Glutamatergic neuron (in vitro differentiated cells): ENCODE results near the gene IRF5. TPM values are rescaled to one million over a fixed set of nuclear protein-coding genes. Genes with fewer than 3 reads are reported as not detected.
A peak's percentile ranks its signal among the peaks of the same experiment; 100 is the strongest.

Experiments
- DNase-seq: peaks from one replicate; pipeline ENCODE4 v3.0.0; 2022
- H3K27ac Mint-ChIP-seq: one replicate; pipeline ENCODE4 v1.8.0; 2020; ENCODE audit warnings: mild to moderate bottlenecking, mixed read lengths, inconsistent platforms; ENCODE audit not compliant: unreplicated experiment
- H3K27me3 Mint-ChIP-seq: one replicate; pipeline ENCODE4 v1.8.0; 2020; ENCODE audit warnings: mild to moderate bottlenecking, moderate library complexity, mixed read lengths, inconsistent platforms; ENCODE audit not compliant: unreplicated experiment
- H3K36me3 Mint-ChIP-seq: one replicate; pipeline ENCODE4 v1.8.0; 2020; ENCODE audit warnings: mild to moderate bottlenecking, mixed read lengths, inconsistent platforms; ENCODE audit not compliant: unreplicated experiment
- H3K4me1 Mint-ChIP-seq: one replicate; pipeline ENCODE4 v1.8.0; 2020; ENCODE audit warnings: mild to moderate bottlenecking, low read depth, mixed read lengths, inconsistent platforms; ENCODE audit not compliant: unreplicated experiment
- H3K4me3 Mint-ChIP-seq: one replicate; pipeline ENCODE4 v1.8.0; 2020; ENCODE audit warnings: mild to moderate bottlenecking, mixed read lengths, inconsistent platforms; ENCODE audit not compliant: unreplicated experiment
- H3K9me3 Mint-ChIP-seq: one replicate; pipeline ENCODE4 v1.8.0; 2020; ENCODE audit warnings: mild to moderate bottlenecking, moderate library complexity, mixed read lengths, inconsistent platforms; ENCODE audit not compliant: unreplicated experiment
- long read RNA-seq: library from polyadenylated mRNA; unstranded; transcript quantifications from one replicate; pipeline ENCODE4 v2.0.0, GENCODE V29; 2020; ENCODE audit not compliant: unreplicated experiment
- total RNA-seq: library from RNA; stranded (reverse); fragmentation: NEBNext Ultra II Directional; extraction: Animal tissue kit (Norgen Biotek cat#: 25700); gene quantifications from one replicate; pipeline ENCODE4 v1.2.1, GENCODE V29; 2021; ENCODE audit not compliant: unreplicated experiment
- TF ChIP-seq, protein P1 (sequence below): fragments of 200-600 bp; sonication (generic); IDR thresholded peaks from one replicate; pipeline ENCODE4 v1.5.0; 2021; ENCODE audit not compliant: partially characterized antibody, unreplicated experiment

The IRF5 gene, protein sequence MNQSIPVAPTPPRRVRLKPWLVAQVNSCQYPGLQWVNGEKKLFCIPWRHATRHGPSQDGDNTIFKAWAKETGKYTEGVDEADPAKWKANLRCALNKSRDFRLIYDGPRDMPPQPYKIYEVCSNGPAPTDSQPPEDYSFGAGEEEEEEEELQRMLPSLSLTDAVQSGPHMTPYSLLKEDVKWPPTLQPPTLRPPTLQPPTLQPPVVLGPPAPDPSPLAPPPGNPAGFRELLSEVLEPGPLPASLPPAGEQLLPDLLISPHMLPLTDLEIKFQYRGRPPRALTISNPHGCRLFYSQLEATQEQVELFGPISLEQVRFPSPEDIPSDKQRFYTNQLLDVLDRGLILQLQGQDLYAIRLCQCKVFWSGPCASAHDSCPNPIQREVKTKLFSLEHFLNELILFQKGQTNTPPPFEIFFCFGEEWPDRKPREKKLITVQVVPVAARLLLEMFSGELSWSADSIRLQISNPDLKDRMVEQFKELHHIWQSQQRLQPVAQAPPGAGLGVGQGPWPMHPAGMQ
- not detected for total RNA-seq
- long read RNA-seq = 0 reads

DNA sequence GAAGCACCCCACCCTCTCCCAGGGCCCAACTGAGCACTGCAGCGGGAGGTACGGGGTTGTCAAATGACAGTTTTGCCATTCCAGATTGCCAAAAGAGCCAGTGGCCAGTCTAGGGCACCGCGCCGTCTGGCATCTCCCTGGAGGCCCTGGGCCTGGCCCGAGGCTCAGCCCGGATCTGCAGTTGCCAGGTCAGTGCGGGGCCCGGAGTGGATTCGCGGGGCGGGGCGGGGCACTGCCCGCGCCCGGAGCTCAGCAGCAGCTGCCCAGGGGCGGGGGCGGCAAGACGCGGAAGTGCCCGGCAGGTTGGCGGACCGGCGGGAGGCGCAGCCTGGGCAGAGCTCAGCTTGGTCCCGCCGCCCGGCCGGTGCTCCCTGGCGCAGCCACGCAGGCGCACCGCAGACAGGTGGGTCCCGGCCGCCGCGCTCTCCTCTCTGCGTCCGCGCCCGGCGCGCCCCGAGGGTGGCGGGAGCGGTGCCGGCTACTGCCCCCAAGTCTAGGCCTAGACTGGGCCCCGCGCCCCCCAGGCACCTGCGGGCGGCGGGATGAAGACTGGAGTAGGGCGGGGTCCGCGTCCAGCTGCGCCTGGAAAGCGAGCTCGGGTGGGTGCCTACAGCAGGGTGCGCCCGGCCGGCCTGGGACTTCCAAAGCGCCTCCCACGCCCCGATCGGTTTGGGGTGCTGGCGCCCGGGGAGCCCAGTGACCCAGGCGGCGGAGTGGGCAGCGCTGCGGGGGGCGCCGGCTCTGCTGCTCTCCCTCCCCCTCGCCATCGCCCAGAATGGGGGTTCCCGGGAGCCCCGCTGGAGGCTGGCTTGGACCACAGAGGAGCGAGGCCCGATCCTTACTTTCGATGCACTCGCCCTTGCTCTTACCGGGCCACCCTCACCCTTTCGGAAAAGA, at the start of gene IRF5:
TSS of gene IRF5 (plus strand) at position 281 of the 897 bp plus-strand sequence. CDS start 4,155 bp downstream, outside the sequence.
- no peak within 1 kb of the TSS for H3K27ac Mint-ChIP-seq
- H3K4me1 Mint-ChIP-seq = peaks cover 12% of the 10 kb centered on the region
- TF ChIP-seq, protein P1, sequence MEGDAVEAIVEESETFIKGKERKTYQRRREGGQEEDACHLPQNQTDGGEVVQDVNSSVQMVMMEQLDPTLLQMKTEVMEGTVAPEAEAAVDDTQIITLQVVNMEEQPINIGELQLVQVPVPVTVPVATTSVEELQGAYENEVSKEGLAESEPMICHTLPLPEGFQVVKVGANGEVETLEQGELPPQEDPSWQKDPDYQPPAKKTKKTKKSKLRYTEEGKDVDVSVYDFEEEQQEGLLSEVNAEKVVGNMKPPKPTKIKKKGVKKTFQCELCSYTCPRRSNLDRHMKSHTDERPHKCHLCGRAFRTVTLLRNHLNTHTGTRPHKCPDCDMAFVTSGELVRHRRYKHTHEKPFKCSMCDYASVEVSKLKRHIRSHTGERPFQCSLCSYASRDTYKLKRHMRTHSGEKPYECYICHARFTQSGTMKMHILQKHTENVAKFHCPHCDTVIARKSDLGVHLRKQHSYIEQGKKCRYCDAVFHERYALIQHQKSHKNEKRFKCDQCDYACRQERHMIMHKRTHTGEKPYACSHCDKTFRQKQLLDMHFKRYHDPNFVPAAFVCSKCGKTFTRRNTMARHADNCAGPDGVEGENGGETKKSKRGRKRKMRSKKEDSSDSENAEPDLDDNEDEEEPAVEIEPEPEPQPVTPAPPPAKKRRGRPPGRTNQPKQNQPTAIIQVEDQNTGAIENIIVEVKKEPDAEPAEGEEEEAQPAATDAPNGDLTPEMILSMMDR = no peak
- peaks cover 19% of the 10 kb centered on the region for H3K27me3 Mint-ChIP-seq
- DNase-seq = no peak
- peaks cover 5% of the 10 kb centered on the region for H3K36me3 Mint-ChIP-seq
- peak within 1 kb of the TSS; percentile 77 for H3K4me3 Mint-ChIP-seq
- peaks cover 6% of the 10 kb centered on the region for H3K9me3 Mint-ChIP-seq

DNA sequence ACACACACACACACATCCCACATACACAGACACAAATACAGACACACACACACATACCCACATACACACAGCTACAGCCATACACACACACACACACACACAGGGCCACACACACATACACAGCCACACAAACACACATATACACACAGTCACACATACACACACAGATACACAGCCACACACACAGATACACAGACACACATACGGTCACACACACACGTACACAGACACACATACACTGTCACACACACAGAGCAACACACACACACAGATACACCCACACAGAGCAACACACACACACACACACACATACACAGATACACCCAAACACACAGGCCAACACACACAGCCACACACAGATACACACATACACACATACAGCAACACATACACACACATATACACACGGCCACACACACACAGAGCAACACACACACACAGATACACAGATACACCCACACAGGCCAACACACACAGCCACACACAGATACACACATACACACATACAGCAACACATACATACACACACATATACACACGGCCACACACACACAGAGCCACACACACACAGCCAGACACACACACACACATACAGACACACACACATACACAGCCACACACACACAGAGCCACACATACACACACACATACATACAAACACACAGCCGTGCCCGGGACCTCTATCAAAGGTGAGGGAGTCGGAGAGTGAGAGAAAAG, 49.5 kb upstream of the IRF5 start:
- H3K27ac Mint-ChIP-seq = no peak overlapping the region
- no peaks in the 10 kb centered on the region for H3K36me3 Mint-ChIP-seq
- no peaks in the 10 kb centered on the region for H3K4me1 Mint-ChIP-seq

DNA sequence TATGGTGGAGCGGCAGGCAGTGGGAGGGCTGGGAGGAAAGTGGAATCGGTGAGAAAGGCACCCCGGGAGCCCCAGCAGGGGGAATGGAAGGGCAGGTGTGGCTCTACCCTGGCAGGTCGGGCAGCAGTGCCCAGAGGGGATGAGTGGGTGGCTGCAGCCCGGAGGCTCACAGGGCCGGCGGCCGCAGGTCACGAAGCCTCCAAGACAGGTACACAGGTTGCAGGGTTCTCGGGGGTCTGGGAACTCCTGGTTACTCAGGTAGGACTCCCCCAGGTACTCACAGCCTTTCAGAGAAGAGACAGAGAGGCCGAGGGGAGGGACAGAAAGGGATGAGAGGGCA, 49.0 kb upstream of the IRF5 start:
- DNase-seq = no peak
- Mint-ChIP-seq H3K9me3 (peaks cover 4% of the 10 kb centered on the region), H3K27me3 (peaks cover 2% of the 10 kb centered on the region), H3K36me3 (no peaks in the 10 kb centered on the region), H3K27ac (no peak overlapping the region), H3K4me1 (no peaks in the 10 kb centered on the region), H3K4me3 (no peak overlapping the region)
- TF ChIP-seq, protein P1 = no peak

More for the DNA sequence above, 49.5 kb upstream of the IRF5 start:
- TF ChIP-seq, protein P1 = no peak
- H3K9me3 Mint-ChIP-seq = peaks cover 6% of the 10 kb centered on the region
- DNase-seq = no peak
- H3K4me3 Mint-ChIP-seq = no peak overlapping the region
- peaks cover 5% of the 10 kb centered on the region for H3K27me3 Mint-ChIP-seq

DNA sequence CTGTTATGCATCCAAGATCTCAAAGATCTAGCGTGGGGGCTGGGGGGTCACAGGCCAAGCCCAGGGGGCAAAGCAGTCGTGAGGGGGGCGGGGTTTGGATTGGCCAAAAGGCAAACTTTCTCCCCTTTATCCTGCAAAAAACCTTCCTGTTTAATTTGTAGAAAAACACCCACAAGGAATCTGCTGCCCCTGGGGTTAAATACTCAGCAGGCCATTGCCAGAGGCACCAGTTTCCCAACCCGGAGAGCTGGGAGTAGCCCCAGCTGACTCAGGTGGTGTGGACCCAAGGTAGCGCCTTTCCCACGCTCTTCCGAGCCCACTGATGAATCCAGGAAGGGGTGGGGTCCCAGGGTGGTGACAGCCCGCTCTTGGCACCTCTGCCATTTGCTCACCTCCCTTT, 48.6 kb upstream of the IRF5 start:
- TF ChIP-seq, protein P1 = no peak
- Mint-ChIP-seq H3K4me3 (no peak overlapping the region), H3K36me3 (no peaks in the 10 kb centered on the region), H3K27me3 (peaks cover 2% of the 10 kb centered on the region), H3K27ac (no peak overlapping the region), H3K9me3 (peaks cover 4% of the 10 kb centered on the region), H3K4me1 (no peaks in the 10 kb centered on the region)
- no peak for DNase-seq
